ENCODE data around the gene COL8A2. TPM values are rescaled to one million over a fixed set of nuclear protein-coding genes. Genes with fewer than 3 reads are reported as not detected.

COL8A2 gene
- total RNA-seq, 1 experiment from 2014 or later, result 1.2 TPM

DNA sequence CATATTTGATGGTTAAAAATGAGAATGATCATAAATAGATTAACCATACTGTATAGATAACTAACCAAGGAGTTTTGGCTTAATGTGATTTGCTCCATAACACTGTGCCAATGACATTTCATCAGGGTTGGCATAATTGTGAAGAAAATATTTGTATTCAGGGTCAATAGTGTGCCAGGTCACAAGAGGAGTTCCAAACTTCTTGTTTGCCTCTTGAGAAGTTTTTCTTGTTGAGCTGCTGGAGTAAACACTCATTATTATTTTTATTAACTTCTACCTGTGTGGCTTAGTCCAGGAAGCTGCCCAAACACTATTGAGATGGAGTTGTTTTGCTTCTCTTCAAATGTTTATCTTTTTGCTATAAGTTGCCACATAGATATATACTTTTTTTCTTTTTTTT, 38.4 kb upstream of the COL8A2 start:
- no peak for TF ChIP-seq CTCF (IDR thresholded peaks at IDR 0.05)
- no peak for TF ChIP-seq SIN3A (IDR thresholded peaks at IDR 0.05; ENCODE audit: borderline replicate concordance, insufficient read depth, low read depth, low read length)
- TF ChIP-seq TCF7L2 (IDR thresholded peaks at IDR 0.05; ENCODE audit: low read depth, low read length), result no peak
- no peak for TF ChIP-seq REST (IDR thresholded peaks at IDR 0.05; ENCODE audit: insufficient read depth in 1 of 2, low read depth in 2 of 2, low read length in 1 of 2)
- Histone ChIP-seq H3K27ac (ENCODE audit: low read length) (no peak overlapping the region), H3K27me3 (ENCODE audit: control insufficient read depth, insufficient read depth, low read length) (no peaks in the 10 kb centered on the region), H3K4me3 (ENCODE audit: low read depth in 2 of 2, low read length in 2 of 2) (no peak overlapping the region), H3K36me3 (ENCODE audit: control insufficient read depth, insufficient read depth, low read length) (no peaks in the 10 kb centered on the region), H3K4me1 (ENCODE audit: control insufficient read depth, insufficient read depth, low read length) (peaks cover 40% of the 10 kb centered on the region), H3K9me3 (ENCODE audit: control insufficient read depth, insufficient read depth, low read depth, low read length) (no peaks in the 10 kb centered on the region)
- CTCF ChIA-PET, result no interaction called here
- intact Hi-C loops (cut with micrococcal nuclease; ENCODE audit: unreplicated experiment) (no loop called here), in situ Hi-C loops (cut with HindIII; ENCODE audit: low pct_unique_long_range_greater_than_20kb, low sequenced_read_pairs) (no loop called here)
- ATAC-seq (no peak), DNase-seq (ENCODE audit: low read depth, low spot score) (no peak)
- no TSS peak for BruUV-seq (replicated peaks)
- POLR2A ChIA-PET, result interaction anchor here (0.6 to 0.8 kb wide), 2 partner anchors 48 to 234 kb away, joined by 5 to 8 read pairs; no protein-coding TSS in a partner anchor

DNA sequence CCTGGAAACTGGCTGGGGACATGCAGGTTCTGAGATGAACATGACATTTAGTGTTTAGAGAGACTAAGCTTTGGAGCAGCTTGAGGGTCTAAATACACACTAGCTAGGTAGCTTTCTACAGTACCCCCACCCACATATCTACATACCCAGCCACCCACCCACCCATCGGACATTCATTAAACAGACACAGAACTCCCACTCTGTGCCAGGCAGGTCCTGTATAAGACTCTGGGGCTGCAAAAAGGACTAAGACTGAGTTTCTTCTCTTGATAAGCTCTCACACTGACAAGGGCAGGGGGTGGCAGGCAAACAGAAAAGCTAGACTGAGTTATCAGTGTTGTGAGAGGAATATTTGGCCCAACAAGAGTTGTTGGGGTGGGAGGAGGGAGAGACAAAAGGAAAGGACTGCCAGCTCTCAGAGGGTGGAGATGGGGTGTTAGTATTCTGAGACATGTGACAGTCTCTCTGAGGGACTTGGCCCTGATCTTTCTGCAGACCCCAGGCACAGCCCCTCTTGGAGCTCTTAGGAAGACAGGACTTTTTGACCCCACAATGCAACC, 37.7 kb upstream of the COL8A2 start:
- in situ Hi-C loops (cut with HindIII; ENCODE audit: low pct_unique_long_range_greater_than_20kb, low sequenced_read_pairs) (no loop called here), intact Hi-C loops (cut with micrococcal nuclease; ENCODE audit: unreplicated experiment) (no loop called here)
- H3K27me3 ChIP-seq (ENCODE audit: control insufficient read depth, insufficient read depth, low read length), result no peaks in the 10 kb centered on the region
- DNase-seq (ENCODE audit: low read depth, low spot score) (no peak), ATAC-seq (no peak)
- H3K36me3 ChIP-seq (ENCODE audit: control insufficient read depth, insufficient read depth, low read length), result peaks cover 2% of the 10 kb centered on the region; the same call in 1 of the 2 replicates
- H3K4me1 ChIP-seq (ENCODE audit: control insufficient read depth, insufficient read depth, low read length), result peaks cover 47% of the 10 kb centered on the region
- POLR2A ChIA-PET, result interaction anchor here (0.6 kb wide), 1 partner anchor 234 kb away, joined by 5 read pairs; no protein-coding TSS in a partner anchor
- TF ChIP-seq POLR2AphosphoS5 (IDR thresholded peaks at IDR 0.05; ENCODE audit: low read depth, low read length) (no peak), TCF7L2 (IDR thresholded peaks at IDR 0.05; ENCODE audit: low read depth, low read length) (no peak), SIN3A (IDR thresholded peaks at IDR 0.05; ENCODE audit: borderline replicate concordance, insufficient read depth, low read depth, low read length) (no peak), REST (IDR thresholded peaks at IDR 0.05; ENCODE audit: insufficient read depth in 1 of 2, low read depth in 2 of 2, low read length in 1 of 2) (no peak), CTCF (IDR thresholded peaks at IDR 0.05) (no peak)
- no peak overlapping the region for H3K4me3 ChIP-seq (ENCODE audit: low read depth in 2 of 2, low read length in 2 of 2)
- CTCF ChIA-PET, result interaction anchor here (0.7 kb wide), 1 partner anchor 14 kb away, joined by 6 read pairs; the partner anchor contains the start of gene TRAPPC3
- H3K27ac ChIP-seq (ENCODE audit: low read length), result no peak overlapping the region
- no TSS peak for BruUV-seq (replicated peaks)
- H3K9me3 ChIP-seq (ENCODE audit: control insufficient read depth, insufficient read depth, low read depth, low read length), result no peaks in the 10 kb centered on the region

Measured in Panc1 (cell line).